Measurements from ENCODE around the gene PRRT4.

Gene PRRT4

DNA sequence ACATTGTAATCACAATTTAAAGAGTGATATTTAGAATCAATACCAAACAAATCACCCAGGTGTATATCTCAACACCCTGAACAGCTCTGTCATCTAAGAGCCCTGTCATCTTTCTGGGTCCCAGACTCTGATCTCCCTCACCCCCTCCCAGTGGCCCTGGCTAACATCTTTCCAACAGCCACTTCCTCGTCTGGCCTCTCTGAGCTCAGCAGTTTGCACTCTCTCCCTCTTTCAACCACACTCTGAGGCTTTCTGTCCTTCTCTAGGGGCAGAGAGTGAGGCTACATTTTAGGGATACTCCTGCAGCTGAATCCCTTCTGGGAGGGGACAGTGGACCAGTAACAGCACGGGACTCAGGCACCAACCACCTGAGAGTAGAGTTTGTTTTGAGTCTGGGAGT is 17.1 kb upstream of the PRRT4 start:
- H3F3A ChIP-seq (ENCODE audit: insufficient read depth, low read length), result no peaks in the 10 kb centered on the region
- H3K4me2 ChIP-seq (ENCODE audit: low read depth, low read length), result no peak overlapping the region
- H3K27ac ChIP-seq (ENCODE audit: low read length), result no peak overlapping the region
- H3K27me3 ChIP-seq (replicated peaks; ENCODE audit: insufficient read depth, low read length), result 0 out of 2 replicates have a peak, but pooled peaks cover 1% of the 10 kb centered on the region
- TF ChIP-seq EZH2 (optimal IDR thresholded peaks at IDR 0.05; ENCODE audit: low read depth, low read length) (no peak), EZH2phosphoT487 (IDR thresholded peaks at IDR 0.05; ENCODE audit: low read length) (no peak)
- TF ChIP-seq, protein P1, sequence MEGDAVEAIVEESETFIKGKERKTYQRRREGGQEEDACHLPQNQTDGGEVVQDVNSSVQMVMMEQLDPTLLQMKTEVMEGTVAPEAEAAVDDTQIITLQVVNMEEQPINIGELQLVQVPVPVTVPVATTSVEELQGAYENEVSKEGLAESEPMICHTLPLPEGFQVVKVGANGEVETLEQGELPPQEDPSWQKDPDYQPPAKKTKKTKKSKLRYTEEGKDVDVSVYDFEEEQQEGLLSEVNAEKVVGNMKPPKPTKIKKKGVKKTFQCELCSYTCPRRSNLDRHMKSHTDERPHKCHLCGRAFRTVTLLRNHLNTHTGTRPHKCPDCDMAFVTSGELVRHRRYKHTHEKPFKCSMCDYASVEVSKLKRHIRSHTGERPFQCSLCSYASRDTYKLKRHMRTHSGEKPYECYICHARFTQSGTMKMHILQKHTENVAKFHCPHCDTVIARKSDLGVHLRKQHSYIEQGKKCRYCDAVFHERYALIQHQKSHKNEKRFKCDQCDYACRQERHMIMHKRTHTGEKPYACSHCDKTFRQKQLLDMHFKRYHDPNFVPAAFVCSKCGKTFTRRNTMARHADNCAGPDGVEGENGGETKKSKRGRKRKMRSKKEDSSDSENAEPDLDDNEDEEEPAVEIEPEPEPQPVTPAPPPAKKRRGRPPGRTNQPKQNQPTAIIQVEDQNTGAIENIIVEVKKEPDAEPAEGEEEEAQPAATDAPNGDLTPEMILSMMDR (IDR thresholded peaks at IDR 0.05; ENCODE audit: low read length), result no peak
- no peaks in the 10 kb centered on the region for H3K4me1 ChIP-seq (ENCODE audit: low read length)
- H3K9ac ChIP-seq (ENCODE audit: low read length), result no peak overlapping the region
- H3K36me3 ChIP-seq (replicated peaks; ENCODE audit: insufficient read depth, low read length), result no peaks in the 10 kb centered on the region
- no peaks in the 10 kb centered on the region for H3K9me3 ChIP-seq (replicated peaks; ENCODE audit: insufficient read depth, low read length)
- H2AFZ ChIP-seq (ENCODE audit: low read length), result no peak overlapping the region
- no peaks in the 10 kb centered on the region for H3K79me2 ChIP-seq (ENCODE audit: low read length)
- no peak for DNase-seq
- H3K9me2 ChIP-seq (replicated peaks; ENCODE audit: insufficient read depth, low read length), result no peaks in the 10 kb centered on the region
- H4K20me1 ChIP-seq (ENCODE audit: insufficient read depth, low read length), result no peaks in the 10 kb centered on the region
- no peak overlapping the region for H3K4me3 ChIP-seq (ENCODE audit: low read length)

DNA sequence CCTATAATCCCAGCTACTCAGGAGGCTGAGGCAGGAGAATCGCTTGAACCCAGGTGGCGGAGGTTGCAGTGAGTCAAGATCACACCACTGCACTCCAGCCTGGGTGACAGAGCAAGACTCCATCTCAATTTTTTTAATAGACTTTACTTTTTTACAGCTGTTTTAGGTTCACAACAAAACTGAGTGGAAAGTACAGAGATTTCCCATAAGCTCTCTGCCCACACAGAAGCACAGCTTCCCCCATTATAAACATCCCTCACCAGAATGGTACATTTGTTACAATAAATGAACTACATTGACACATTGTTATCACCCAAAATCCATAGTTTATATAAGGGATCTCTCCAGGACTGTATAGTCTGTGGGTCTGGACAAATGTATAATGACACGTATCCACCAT is 14.6 kb upstream of the PRRT4 start:
- no peaks in the 10 kb centered on the region for H3F3A ChIP-seq (ENCODE audit: insufficient read depth, low read length)
- TF ChIP-seq, protein P1 (IDR thresholded peaks at IDR 0.05; ENCODE audit: low read length), result no peak
- TF ChIP-seq EZH2 (optimal IDR thresholded peaks at IDR 0.05; ENCODE audit: low read depth, low read length), result no peak
- no peak overlapping the region for H3K4me2 ChIP-seq (ENCODE audit: low read depth, low read length)
- H3K27ac ChIP-seq (ENCODE audit: low read length), result no peak overlapping the region
- no peaks in the 10 kb centered on the region for H3K9me3 ChIP-seq (replicated peaks; ENCODE audit: insufficient read depth, low read length)
- H4K20me1 ChIP-seq (ENCODE audit: insufficient read depth, low read length), result no peaks in the 10 kb centered on the region
- no peak overlapping the region for H3K9ac ChIP-seq (ENCODE audit: low read length)
- H3K4me3 ChIP-seq (ENCODE audit: low read length), result no peak overlapping the region
- 0 out of 2 replicates have a peak, but pooled peaks cover 4% of the 10 kb centered on the region for H3K27me3 ChIP-seq (replicated peaks; ENCODE audit: insufficient read depth, low read length)
- no peak for DNase-seq
- no peaks in the 10 kb centered on the region for H3K36me3 ChIP-seq (replicated peaks; ENCODE audit: insufficient read depth, low read length)
- no peaks in the 10 kb centered on the region for H3K4me1 ChIP-seq (ENCODE audit: low read length)
- H2AFZ ChIP-seq (ENCODE audit: low read length), result no peak overlapping the region
- H3K79me2 ChIP-seq (ENCODE audit: low read length), result no peaks in the 10 kb centered on the region
- no peaks in the 10 kb centered on the region for H3K9me2 ChIP-seq (replicated peaks; ENCODE audit: insufficient read depth, low read length)

GRCh38 chr7:128374041-128374440 is 12.6 kb upstream of the PRRT4 start:
- Histone ChIP-seq H4K20me1 (ENCODE audit: insufficient read depth, low read length) (no peaks in the 10 kb centered on the region), H3K36me3 (replicated peaks; ENCODE audit: insufficient read depth, low read length) (no peaks in the 10 kb centered on the region), H2AFZ (ENCODE audit: low read length) (no peak overlapping the region), H3K27ac (ENCODE audit: low read length) (no peak overlapping the region), H3K9me3 (replicated peaks; ENCODE audit: insufficient read depth, low read length) (no peaks in the 10 kb centered on the region), H3K9ac (ENCODE audit: low read length) (no peak overlapping the region), H3K4me1 (ENCODE audit: low read length) (no peaks in the 10 kb centered on the region), H3K4me3 (ENCODE audit: low read length) (no peak overlapping the region), H3K27me3 (replicated peaks; ENCODE audit: insufficient read depth, low read length) (0 out of 2 replicates have a peak, but pooled peaks cover 4% of the 10 kb centered on the region), H3K9me2 (replicated peaks; ENCODE audit: insufficient read depth, low read length) (no peaks in the 10 kb centered on the region), H3K4me2 (ENCODE audit: low read depth, low read length) (no peak overlapping the region), H3K79me2 (ENCODE audit: low read length) (no peaks in the 10 kb centered on the region), H3F3A (ENCODE audit: insufficient read depth, low read length) (no peaks in the 10 kb centered on the region)
- DNase-seq, result no peak
- TF ChIP-seq EZH2phosphoT487 (IDR thresholded peaks at IDR 0.05; ENCODE audit: low read length) (no peak), EZH2 (optimal IDR thresholded peaks at IDR 0.05; ENCODE audit: low read depth, low read length) (no peak)
- TF ChIP-seq, protein P1 (IDR thresholded peaks at IDR 0.05; ENCODE audit: low read length), result no peak
